OCI-M1 (cell line): ENCODE measurements around the gene DNAAF3.

Experiments
- DNase-seq: peaks from one replicate; lab custom pipeline; 2025; lab: John Stamatoyannopoulos, UW

The DNAAF3 gene

DNA sequence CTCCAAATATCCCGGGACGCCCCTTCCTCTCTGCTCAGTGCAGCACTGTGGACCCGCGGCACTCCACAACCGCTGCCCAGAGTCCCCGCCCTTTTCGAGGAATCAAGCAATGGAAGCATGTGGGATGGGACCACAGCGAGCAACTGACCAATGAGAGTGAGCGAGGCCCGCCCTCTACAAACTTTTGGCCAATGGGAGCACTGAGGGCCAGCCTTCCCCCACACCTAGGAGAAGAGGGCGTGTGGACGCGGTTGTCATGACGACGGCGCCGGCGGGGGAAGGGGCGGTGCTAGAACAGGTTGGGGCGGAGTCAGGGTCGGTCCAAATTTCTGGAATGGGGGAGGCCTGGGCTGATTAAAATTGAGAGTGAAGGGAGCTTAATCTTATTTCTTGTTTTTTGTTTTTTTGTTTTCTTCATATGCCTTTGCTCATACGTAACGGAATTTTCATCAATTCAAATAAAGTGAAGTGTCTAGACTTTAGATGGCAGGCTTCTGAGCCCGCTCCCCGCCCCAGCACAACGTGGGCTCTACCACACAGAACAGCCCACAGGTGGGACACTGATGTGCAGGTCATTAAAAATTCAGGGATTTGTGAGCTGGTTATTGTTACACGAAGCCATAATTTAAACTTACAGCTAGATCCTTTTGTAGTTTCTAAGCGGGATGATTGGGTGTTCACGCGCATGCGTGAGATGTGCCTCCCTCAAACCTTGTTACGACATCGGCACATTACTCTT lies at the start of gene DNAAF3:
TSS of gene DNAAF3 (minus strand) at position 84 of the 739 bp plus-strand sequence. CDS start 200 bp downstream, outside the sequence.
- DNase-seq: peak; percentile 99

DNA sequence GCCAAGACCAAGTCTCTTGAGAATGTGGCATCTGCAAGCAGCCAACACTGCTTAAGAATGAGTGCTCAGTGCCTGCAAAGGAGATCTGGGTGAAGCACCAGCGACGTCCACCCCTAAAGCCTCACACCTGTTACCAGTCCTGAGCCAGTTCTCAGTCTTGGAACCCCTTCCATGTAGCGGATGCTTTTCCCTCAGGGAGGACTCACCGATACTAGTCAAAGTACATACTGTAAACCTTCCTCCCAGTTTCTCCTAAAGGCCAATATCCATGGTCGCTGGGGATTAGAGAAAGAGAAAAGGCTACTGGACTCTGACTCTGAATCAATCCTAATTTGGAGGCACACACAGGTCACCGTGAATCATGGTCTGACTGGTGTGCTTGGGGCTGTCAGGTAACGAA lies 47.1 kb upstream of the DNAAF3 start:
- DNase-seq: no peak

DNA sequence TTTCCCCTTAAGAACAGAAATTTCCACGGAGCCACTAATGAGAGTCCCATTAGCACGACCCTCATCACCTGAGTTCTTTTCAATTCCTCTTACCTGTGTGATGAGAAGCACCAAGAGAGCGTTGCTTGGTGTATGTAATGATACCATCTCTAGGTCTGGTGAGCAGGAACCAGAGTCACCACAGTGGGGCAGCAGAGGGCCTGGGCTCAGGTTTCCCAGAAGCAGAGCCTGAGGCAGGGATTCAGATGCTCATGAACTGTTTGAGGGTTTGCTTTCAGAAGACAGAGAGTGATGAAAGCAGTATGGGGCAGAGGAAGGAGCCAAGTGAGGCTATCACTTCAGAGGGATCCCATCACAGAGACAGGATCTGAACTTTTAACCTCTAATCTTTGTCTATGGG lies 46.0 kb upstream of the DNAAF3 start:
- DNase-seq: peak; percentile 66

DNA sequence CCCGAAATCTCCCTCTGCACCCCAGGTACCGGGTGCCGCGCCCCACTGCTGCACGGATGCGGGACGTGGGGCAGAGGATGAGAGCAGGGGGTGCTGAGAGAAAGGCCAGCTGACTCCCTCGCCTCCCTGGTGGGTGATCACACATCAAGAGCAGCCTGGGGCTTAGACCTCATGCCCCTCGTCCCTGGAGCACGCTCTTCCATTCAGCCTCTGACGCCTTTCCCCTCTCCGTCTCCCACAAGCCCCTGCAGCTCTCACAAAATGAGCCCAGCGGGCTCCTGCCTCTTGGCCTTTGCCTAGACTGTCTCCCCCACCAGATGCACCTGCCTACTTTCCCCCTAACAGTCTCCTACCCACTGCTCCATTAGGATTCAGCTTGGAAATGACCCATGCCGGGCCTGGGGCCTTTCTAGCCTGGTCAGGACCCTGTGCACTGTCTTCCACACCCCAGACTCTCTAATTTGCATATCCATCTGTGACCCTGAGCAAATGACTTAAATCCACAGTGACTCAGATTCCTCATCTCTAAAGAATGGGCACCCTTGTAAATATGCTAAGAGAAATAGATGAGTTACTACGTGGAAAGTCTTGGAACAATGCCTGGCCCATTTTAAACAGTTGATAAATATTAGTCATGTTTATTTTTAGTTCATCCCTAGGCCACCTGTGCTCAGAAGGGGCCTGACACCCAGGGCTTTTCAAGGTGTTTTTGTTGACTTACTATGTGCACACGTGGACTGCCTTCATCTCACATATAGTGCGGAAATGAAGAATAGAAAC lies 43.5 kb upstream of the DNAAF3 start:
- peak; percentile 27 for DNase-seq

DNA sequence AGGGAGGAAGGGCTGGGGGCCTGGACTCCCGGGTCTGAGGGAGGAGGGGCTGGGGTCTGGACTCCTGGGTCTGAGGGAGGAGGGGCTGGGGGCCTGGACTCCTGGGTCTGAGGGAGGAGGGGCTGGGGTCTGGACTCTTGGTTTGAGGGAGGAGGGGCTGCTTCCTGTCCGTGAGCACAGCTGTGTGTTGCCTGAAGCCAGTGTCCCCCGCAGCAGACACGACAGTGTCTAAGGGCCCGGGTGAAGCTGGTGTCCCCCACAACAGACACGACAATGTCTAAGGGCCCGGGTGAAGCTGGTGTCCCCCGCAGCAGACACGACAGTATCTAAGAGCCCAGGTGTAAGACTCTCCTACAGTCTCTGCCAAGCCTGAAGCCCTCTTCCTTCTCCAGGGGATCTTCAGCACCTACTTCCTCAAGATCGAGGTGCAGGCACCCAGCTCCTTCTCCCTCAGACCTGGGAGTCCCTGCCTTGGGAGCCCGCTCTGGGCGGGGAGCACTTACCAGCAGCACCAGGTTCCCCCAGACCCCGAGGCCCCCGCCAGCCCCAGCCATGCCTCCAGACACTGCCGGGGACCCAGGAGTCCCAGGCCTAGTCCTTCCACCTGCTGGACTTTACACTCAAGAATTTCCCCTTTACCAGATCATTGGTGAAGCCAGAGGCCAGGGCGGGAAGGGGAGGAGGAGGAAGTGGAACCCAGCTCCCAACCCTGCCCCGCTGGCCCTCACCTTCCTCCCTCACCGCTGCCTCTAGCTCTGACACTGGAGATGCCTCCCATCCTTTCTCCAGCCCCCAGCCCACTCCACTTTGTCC lies 42.7 kb upstream of the DNAAF3 start, which contains the start of gene PTPRH:
TSS of gene PTPRH (minus strand) at position 622 of the 813 bp plus-strand sequence. CDS start at position 554, 68 bp downstream.
- peak; percentile 16 for DNase-seq

DNA sequence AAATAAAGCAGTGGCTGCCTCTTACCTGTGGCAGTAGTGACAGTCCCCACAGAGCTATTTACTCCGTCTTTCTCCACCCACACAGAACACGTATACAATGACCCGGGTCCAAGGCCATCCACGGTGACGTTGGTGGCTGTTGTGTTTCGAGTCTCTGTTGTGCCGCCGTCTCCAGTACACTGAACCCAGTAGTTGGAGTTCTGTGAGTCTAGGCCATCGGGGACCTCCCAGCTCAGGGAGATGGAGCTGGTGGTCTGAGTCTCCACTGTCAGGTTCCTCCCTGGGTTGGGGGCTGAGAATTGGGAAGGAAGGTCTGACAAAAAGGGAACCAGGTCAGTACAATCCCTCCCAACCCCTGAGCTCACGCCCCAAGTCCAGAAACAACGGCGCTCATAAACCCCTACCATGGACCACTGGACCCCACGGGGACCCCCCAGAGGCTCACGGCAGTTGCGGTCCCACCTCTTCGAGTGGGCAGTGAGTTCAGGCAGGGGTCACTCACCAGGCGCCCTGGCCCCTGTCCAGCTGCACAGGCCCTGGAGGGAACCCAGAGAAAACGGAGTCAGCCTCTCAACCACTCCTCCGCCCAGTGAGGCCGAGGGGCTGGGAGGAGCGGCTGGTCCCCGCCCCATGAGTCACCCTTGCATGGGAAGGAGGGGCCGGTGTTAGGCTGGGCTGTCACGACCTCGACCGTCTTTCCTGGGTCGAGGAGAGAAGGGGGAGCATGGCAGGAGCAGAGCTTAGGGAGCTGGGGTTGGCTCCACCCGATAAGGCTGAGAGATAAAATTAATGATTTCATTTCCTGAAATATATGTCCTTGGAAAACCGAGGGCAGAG lies 40.5 kb upstream of the DNAAF3 start:
- peak; percentile 97 for DNase-seq

DNA sequence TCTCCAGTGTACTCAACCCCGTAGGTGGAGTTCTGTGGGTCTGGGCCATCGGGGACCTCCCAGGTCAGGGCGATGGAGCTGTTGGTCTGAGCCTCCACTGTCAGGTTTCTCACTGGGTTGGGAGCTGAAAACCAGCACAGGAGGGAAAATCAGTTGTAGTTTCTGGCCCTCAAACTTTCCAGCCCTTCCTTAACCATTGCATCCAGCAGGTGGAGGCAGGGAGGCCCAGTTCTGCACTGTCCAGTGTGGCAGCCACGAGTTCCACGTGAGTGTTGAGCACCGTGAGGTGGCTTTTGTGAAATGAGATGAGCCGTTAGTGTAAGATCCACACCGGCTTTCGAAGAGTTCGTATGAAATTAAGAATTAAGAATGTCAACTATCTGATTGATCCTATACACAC lies 35.8 kb upstream of the DNAAF3 start:
- peak; percentile 20 for DNase-seq

DNA sequence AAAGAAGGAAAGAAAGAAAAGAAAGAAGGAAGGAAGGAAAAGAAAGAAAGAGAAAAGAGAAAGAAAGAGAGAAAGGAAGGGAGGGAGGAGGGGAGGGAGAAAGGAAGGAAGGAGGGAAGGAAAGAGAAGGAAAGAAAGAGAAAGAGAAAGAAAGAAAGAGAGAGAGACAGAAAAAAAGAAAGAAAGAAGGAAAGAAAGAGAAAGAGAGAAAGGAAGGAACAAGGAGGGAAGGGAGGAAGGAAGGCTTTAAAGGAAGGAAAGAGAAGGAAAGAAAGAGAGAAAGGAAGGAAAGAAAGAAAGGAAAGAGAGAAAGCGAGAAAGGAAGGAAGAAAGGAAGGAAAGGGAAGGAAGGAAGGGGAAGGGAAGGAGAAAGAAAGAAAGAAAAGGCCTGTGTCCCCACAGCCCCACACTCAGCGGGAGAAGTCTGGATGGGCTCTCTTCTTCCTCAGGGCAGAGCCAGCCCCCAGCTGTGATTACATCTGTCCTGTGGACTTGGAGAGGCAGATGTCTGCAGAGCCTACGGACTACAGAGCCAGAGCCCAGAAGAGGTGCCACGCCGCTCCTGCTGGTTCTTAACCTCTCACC lies 33.3 kb upstream of the DNAAF3 start:
- no peak for DNase-seq

DNA sequence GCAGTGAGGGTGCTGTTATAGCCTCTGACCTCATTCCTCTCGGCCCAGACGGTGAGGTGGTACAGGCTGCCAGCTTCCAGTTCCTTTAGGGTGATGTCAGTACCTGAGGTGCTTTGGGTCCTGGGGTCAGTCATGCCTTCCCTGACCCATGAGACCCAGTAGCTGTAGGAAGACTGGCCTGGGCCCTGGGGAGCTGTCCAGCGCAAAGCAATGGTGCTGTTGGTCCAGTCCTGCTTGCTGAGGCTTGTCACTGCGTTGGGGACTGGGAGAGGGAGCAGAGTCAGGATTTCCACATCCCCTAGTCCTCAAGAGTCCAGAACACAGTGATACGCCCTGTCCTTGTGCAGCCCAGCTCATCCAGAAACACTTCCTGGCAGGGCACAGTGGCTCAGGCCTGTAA lies 32.2 kb upstream of the DNAAF3 start:
- DNase-seq: no peak

DNA sequence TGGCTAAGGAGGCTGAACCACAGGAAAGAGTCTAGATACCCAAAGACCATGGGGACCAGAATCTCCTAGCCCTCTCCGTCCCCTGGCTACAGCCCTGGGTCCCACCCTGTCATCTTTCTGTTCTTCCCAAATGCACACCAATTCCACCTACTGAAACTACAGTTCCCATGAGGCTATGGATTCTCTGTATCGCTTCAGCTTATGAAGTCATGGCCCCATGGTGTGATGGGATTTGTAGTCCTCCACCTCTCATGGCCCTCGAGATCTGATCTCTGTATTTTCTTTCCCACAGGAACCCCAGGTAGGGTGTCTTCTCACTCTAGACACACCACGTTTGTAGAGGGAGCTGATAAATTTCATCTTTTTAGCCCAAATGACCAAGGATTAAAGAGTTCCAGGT lies 31.1 kb upstream of the DNAAF3 start:
- peak; percentile 38 for DNase-seq

DNA sequence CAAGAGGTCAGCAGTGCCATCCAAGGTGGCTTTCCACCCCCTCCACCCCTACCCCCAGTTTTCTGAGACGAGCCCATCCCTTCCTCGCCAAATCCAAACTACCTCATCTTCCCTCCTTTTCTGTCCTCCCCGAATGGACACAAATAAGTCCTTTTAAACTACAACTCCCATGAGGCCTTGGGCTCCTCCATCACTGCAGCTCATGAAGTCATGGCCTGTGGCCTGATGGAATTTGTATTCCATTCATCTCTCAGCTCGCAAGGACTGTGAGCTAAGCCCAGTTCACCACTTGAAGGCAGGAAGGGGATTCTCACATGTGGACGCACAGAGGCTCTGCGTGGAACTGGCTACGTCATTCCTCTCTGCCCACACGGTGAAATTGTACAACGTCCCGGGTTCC lies 30.4 kb upstream of the DNAAF3 start:
- DNase-seq: no peak

DNA sequence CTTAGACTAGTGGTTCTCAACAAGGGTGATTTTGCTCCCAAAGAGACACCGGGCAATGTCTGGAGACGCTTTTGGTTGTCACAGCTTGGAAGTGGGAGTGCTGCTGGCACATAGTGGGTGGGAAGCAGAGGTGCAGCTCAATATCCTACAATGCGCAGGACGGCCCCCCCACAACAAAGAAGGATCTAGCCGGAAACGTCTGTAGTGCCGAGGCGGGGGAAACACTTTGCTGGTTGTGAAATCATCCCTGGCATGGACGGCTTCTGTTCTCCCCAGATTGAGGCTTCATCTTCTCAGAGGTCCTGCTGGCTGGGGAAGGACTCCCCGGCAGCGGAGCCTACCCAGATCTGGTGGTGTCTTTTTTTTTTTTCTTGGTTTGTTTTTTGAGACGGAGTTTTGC lies 27.1 kb upstream of the DNAAF3 start:
- no peak for DNase-seq

DNA sequence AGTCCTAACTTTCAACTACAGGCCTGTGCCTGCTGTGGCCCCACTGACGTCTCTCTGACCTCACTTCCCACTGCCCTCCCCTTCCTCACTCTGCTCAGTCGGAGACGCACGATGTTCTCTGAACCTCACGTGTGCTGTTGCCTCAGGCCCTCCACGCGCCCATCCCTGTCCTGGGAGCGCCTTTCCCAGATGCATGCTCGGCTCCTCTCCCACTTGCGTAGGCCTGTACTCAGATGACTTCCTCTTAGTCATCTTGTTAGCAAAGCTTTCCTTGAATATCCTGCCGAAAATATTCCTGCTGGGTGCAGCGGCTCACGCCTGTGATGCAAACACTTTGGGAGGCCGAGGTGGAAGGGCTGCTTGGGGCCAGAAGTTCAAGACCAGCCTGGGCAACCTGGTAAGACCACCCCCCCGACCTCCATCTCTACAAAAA lies 23.0 kb upstream of the DNAAF3 start:
- DNase-seq: no peak

DNA sequence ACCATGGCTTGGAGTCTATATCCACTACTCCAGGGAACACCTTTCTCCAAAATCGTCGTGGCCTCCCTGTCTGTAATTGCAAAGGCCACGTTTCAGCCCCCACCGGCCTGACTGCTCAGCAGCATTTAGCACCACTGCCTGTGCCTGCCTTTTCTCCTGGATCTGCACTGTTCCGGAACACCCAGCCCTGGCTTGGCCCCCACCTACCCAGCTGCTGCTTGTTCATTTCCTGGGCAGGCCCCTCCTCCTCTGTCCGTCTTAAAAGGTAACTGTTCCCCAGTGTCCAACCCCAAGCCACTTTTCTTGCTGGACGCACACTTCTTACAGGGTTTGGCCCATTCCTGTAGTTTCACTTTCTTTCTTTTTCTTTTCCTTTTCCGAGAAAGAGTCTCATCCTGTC lies 22.2 kb upstream of the DNAAF3 start:
- DNase-seq: peak; percentile 72

DNA sequence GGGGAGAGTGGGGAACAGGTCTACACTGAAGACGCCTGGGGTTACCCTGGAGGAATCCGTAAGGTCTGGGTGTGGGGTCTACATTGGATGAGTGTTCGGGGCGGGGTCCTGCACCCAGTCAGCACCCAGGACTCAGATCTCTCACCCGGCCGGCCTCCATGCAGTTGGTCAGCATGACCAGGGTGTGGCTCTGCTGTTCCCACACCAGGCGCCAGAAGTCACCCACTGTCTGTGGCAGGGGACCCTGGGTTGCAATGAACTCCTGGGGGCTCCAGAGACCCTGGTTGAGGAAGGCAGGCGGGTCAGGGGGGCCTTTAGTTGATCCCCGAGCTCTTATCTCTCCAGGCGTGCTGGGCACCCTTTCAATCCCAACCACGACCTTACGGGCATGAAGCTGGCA lies 19.7 kb upstream of the DNAAF3 start:
- DNase-seq: no peak

DNA sequence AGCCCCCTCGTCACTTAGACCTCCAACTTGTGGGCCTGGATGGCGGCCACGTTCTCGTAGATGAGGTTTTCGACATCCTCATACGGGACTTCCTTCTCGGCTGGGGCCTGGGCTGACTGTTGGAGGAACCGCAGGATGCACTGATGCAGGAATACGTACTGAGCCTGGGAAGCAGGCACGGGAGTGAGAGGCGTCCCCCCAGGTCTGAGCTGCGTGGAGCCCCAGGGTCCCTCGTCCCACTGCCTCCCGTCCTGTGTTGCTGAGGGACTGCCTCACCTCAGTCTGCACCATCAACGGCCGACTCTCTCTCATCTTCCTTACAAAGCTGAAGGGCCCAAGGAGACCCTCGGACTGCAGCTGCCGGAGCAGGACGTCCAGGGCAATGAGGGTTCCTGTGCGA lies 15.3 kb upstream of the DNAAF3 start:
- no peak for DNase-seq

DNA sequence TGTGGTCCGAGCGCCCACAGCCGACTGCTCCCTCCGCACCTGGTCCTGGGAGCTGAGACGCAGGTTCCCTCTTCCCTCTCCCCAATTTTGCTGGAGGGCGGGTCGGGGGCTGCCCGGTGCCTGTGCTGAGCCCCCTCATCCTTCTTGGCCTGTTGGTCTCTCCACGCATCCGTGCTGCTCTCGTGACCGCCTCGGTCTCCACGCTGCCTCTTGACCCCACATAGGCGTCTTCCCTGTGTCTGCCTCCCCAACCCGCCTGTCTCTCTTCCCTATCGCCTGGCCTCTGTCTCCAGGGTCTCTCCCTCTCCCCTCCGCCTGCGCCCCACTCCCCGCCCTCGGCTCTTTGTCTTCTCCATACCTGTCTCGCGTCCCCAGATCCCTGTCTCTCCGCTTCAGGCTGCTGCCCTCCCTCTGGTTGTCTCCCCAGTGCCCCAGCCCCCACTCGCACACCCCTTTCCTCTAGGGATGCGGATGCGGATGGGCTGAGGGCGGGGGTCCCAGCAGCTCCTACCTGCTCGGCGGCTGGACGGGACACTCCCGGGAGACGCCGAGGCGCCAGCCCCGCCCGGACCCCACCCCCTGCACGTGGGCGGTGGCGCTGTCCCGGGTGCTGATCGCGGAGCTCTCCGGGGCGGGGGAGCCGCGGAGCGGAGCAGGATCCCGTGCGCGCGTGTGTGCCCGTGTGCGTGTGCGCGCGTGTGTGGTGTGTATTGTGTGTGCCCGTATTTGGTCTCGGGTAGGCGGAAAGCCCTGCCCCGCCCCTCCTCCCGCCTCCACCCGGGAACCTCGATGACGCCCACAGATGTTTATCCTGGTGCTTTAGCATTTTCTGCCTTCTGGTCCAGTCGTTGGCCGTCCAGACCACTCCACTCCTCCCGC lies 13.4 kb upstream of the DNAAF3 start, which contains the start of gene SYT5:
TSS of gene SYT5 (minus strand) at position 684 of the 879 bp plus-strand sequence. CDS start 1,248 bp downstream, outside the sequence.
- DNase-seq: peak; percentile 67

DNA sequence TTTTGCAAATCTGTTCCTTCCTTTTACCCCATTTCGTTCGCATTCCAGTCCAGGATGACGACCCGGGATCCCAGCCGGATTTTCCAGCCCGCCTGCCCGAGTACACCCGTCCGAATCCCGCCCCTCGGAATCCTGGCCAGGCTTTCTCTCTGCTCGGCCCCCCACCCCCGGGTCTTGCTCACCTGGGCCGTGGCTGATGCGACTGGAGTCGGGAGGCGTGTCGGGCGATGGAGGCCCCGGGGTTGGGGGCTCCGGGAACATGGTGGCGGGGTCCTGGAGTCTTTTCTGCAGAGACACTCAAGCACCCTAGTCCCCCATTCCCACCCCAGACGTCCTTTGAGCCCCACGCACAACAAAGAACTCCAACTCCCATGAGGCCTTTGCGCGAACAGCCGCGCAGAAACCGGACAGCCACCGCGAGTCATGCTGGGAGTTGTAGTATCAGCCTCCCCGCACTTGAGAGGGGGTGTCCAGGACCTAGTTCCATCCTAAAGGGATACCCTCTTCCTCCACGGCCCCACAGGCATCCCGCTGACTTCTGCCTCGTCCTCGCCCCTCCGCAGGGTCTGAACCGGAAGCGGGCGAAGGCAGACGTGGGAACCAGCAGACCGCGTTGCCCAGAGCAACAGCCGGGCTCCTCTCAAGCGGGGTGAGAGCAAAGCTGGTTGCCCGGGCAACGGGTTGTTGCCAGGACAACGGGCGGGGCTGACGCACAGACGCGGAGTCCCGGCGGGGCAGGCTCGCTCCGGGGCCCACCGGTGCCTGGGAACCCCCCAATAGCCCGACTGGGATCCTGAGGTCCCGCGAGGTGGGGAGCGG lies 12.6 kb upstream of the DNAAF3 start:
- peak; percentile 86 for DNase-seq

DNA sequence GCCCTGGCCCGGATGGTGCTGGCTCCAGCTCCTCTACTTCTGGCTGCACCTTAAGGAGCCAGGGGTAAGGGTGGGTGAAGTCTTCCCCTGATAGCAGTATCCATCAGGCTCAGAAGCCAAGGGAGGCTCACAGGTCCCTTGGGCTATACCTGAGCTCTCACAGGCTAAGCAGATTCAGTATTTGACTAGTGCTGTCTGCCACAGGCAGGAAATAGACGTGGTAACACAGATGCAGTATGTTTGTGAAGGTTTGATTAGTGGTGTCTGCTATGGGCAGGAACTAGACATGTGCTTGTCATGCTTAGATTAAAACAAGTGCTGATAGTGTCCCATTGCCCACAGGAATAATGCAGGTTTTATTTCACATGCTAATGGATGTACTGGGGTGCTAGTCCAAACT lies 9.7 kb upstream of the DNAAF3 start:
- DNase-seq: peak; percentile 64
